NCI-H187 (cell line): ENCODE measurements around the gene TESMIN.

Experiments used
- DNase-seq, 2 experiments: peaks; one replicate each; lab custom pipeline; 2025; lab: John Stamatoyannopoulos, UW

Gene TESMIN

GRCh38 chr11:68659158-68659921, 92.0 kb downstream of the TESMIN start:
- DNase-seq: peak in 1 of 2 experiments; percentile 17

- DNase-seq: no peak
Measured at GRCh38 chr11:68658661-68659060, 92.7 kb downstream of the TESMIN start.

- no peak for DNase-seq
Measured at GRCh38 chr11:68658097-68658496, 93.2 kb downstream of the TESMIN start.
